OCI-LY1 (cell line): ENCODE measurements around the gene FAM13A.

Experiments used
- H2AFZ ChIP-seq: fragments of 200-600 bp; sonication (generic), shearing (Covaris generic); 2 replicates; pipeline ENCODE4 v1.6.0; 2014; ENCODE audit warnings: antibody characterized with exemption, mild to moderate bottlenecking, low read length
- H3F3A ChIP-seq: fragments of 200-600 bp; sonication (generic), shearing (Covaris generic); 2 replicates; pipeline ENCODE4 v1.6.0; 2014; ENCODE audit warnings: mild to moderate bottlenecking, antibody characterized with exemption, low read length, moderate library complexity; ENCODE audit not compliant: insufficient read depth
- H3K27ac ChIP-seq: fragments of 200-600 bp; sonication (generic); 2 replicates; pipeline ENCODE4 v1.5.1; 2014; ENCODE audit warnings: low read length, mixed run types, mild to moderate bottlenecking, low read depth; ENCODE audit not compliant: poor library complexity, severe bottlenecking
- H3K27me3 ChIP-seq: fragments of 200-600 bp; sonication (generic); 2 replicates; pipeline ENCODE4 v1.6.0; 2014; ENCODE audit warnings: antibody characterized with exemption, mild to moderate bottlenecking, low read length, moderate library complexity; ENCODE audit not compliant: insufficient read depth
- H3K36me3 ChIP-seq: fragments of 200-600 bp; sonication (generic); 2 replicates; pipeline ENCODE4 v1.6.1; 2014; ENCODE audit warnings: mild to moderate bottlenecking, antibody characterized with exemption, low read length, moderate library complexity, mixed read lengths; ENCODE audit not compliant: insufficient read depth
- H3K4me1 ChIP-seq: fragments of 200-600 bp; sonication (generic); 2 replicates; pipeline ENCODE4 v1.5.1; 2014; ENCODE audit warnings: mild to moderate bottlenecking, low read length, moderate library complexity; ENCODE audit not compliant: insufficient read depth, severe bottlenecking
- H3K4me2 ChIP-seq: fragments of 200-600 bp; sonication (generic), shearing (Covaris generic); 2 replicates; pipeline ENCODE4 v1.6.1; 2014; ENCODE audit warnings: low read length
- H3K4me3 ChIP-seq: fragments of 200-600 bp; sonication (generic); 2 replicates; pipeline ENCODE4 v1.5.1; 2014; ENCODE audit warnings: low read length, low read depth, mild to moderate bottlenecking, mixed read lengths; ENCODE audit not compliant: poor library complexity, severe bottlenecking
- H3K79me2 ChIP-seq: fragments of 200-600 bp; shearing (Covaris generic); 2 replicates; pipeline ENCODE4 v1.6.1; 2016; ENCODE audit warnings: mixed run types, low read length, mixed read lengths; ENCODE audit not compliant: insufficient read depth
- H3K9ac ChIP-seq: fragments of 200-600 bp; sonication (generic), shearing (Covaris generic); 2 replicates; pipeline ENCODE4 v1.6.1; 2014; ENCODE audit warnings: mild to moderate bottlenecking, low read length, mixed read lengths
- H3K9me2 ChIP-seq: fragments of 200-600 bp; sonication (generic), shearing (Covaris generic); 2 replicates; pipeline ENCODE4 v1.6.1; 2014; ENCODE audit warnings: low read depth, mild to moderate bottlenecking, low read length, mixed read lengths
- H3K9me3 ChIP-seq: fragments of 200-600 bp; shearing (Covaris generic); 2 replicates; pipeline ENCODE4 v1.6.1; 2014; ENCODE audit warnings: low read length, mixed read lengths
- H4K20me1 ChIP-seq: fragments of 200-600 bp; sonication (generic), shearing (Covaris generic); 2 replicates; pipeline ENCODE4 v1.6.0; 2016; ENCODE audit warnings: mild to moderate bottlenecking, low read length; ENCODE audit not compliant: insufficient read depth
- EZH2 ChIP-seq: fragments of 200-600 bp; sonication (generic), shearing (Covaris generic); IDR thresholded peaks from 2 replicates; pipeline ENCODE4 v1.8.0; 2017; ENCODE audit warnings: borderline replicate concordance, mixed run types, mild to moderate bottlenecking, antibody characterized with exemption, low read length, moderate library complexity, mixed read lengths
- TF ChIP-seq, protein P1 (sequence below): fragments of 200-600 bp; sonication (generic), shearing (Covaris generic); IDR thresholded peaks from 2 replicates; pipeline ENCODE4 v1.5.1; 2017; ENCODE audit warnings: mild to moderate bottlenecking, antibody characterized with exemption, low read length, moderate library complexity, mixed read lengths

FAM13A gene

DNA sequence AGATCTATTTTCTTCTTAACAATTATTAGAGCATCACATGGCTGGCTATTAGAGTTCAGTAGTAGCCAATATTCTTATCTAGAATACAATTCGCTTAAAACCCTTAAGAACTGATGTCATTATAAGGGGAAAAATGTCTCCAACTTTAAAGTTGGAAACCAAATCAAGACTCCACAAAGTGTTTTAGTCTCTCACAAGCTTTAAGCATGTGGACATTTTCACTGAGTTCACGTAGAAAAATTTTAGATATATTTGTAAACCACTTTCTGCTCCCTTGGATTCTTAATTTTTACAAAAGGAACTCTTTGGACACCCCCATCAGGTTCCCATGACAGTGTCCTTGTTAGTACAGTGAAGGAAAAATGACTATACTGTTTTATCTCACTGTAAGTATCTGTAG is 235.5 kb downstream of the FAM13A start:
- no peaks in the 10 kb centered on the region for H3K27me3 ChIP-seq
- TF ChIP-seq, protein P1, sequence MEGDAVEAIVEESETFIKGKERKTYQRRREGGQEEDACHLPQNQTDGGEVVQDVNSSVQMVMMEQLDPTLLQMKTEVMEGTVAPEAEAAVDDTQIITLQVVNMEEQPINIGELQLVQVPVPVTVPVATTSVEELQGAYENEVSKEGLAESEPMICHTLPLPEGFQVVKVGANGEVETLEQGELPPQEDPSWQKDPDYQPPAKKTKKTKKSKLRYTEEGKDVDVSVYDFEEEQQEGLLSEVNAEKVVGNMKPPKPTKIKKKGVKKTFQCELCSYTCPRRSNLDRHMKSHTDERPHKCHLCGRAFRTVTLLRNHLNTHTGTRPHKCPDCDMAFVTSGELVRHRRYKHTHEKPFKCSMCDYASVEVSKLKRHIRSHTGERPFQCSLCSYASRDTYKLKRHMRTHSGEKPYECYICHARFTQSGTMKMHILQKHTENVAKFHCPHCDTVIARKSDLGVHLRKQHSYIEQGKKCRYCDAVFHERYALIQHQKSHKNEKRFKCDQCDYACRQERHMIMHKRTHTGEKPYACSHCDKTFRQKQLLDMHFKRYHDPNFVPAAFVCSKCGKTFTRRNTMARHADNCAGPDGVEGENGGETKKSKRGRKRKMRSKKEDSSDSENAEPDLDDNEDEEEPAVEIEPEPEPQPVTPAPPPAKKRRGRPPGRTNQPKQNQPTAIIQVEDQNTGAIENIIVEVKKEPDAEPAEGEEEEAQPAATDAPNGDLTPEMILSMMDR = no peak
- no peak for TF ChIP-seq EZH2
- H3K4me1 ChIP-seq = peaks cover 11% of the 10 kb centered on the region
- no peak overlapping the region for H3K4me3 ChIP-seq
- no peaks in the 10 kb centered on the region for H3F3A ChIP-seq
- no peak overlapping the region for H3K9ac ChIP-seq
- H3K9me3 ChIP-seq = no peaks in the 10 kb centered on the region
- H3K9me2 ChIP-seq = no peaks in the 10 kb centered on the region
- no peaks in the 10 kb centered on the region for H4K20me1 ChIP-seq
- H3K27ac ChIP-seq = no peak overlapping the region
- H3K79me2 ChIP-seq = no peaks in the 10 kb centered on the region
- H3K36me3 ChIP-seq = no peaks in the 10 kb centered on the region
- no peak overlapping the region for H3K4me2 ChIP-seq
- no peak overlapping the region for H2AFZ ChIP-seq

DNA sequence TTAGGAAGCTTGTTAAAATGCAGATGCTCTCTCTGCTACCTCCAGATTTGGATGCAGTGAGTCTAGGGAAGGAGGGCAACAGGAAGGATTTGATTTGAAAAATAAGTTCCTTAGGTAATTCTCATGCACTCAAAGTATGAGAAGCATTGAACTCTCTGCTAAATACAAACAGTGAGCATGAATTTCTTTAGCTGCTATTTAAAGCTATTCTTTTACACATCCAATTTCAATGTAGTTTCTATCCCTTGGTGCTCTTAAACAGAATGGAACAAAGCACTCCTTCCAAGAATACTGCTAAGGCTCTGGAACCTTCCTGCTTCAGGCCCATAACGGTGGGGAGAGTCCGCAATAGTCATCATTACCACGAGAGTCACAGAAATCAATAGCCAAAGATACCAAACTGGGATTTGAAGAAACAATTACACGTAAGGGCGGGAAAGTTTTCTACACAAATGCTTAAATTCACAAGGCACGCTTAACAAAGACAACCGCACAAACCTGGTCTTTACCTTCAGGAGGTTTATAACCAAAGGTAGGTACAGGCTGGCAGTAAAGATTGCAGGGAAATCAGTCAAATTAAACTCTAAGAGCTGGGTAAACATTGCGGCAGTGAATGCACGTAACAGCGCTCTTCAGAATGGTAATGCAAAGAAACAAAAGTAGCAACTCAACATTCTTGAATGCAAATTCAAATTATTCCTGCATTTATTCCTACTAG is 236.1 kb downstream of the FAM13A start:
- no peaks in the 10 kb centered on the region for H4K20me1 ChIP-seq
- no peaks in the 10 kb centered on the region for H3F3A ChIP-seq
- no peaks in the 10 kb centered on the region for H3K36me3 ChIP-seq
- no peaks in the 10 kb centered on the region for H3K27me3 ChIP-seq
- H3K4me3 ChIP-seq = no peak overlapping the region
- H3K9me3 ChIP-seq = no peaks in the 10 kb centered on the region
- peaks cover 11% of the 10 kb centered on the region for H3K4me1 ChIP-seq
- H3K4me2 ChIP-seq = no peak overlapping the region
- H3K9me2 ChIP-seq = no peaks in the 10 kb centered on the region
- H2AFZ ChIP-seq = no peak overlapping the region
- H3K9ac ChIP-seq = no peak overlapping the region
- TF ChIP-seq, protein P1 = no peak
- no peak for TF ChIP-seq EZH2
- no peak overlapping the region for H3K27ac ChIP-seq
- H3K79me2 ChIP-seq = no peaks in the 10 kb centered on the region

DNA sequence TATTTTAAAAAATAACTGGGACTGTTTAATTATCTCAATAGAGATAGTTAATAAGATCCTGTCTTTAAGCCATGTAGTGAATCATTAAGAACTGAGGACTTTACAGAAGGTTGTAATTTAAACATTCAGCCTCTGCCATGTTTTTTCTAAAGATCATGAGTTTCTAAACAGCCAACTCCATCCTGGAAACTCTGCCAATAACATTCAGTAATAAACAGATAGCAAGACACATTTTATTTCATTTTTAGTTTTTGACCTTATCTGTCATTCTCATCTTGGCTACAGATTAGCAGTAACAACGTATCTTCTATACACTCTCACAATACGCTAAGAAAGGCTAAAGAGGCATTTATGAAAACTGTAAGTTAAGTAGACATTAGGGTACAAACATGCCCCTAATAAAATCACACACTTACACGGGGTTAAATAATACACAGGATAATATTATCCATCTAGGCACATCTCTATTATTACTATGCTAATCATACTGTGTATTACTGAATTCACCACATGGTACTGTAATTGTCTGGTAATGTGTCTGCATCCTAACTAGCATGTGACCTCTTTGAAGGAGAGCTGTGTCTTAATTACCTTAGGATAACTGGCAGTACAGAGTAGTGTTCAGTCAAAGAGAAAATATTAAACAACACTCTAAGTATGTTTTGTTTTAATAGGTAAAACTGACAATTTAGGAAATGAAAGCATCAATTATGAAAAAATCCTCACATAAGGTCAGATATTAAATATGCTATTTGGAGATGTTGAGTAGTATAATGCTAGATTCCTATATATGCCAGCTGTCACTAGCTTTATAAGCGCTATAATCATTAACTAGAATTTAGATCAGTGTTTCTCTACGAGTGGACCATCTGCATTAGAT is 236.9 kb downstream of the FAM13A start:
- no peak overlapping the region for H3K4me2 ChIP-seq
- H3K9me3 ChIP-seq = no peaks in the 10 kb centered on the region
- H3K4me3 ChIP-seq = no peak overlapping the region
- peaks cover 11% of the 10 kb centered on the region for H3K4me1 ChIP-seq
- no peaks in the 10 kb centered on the region for H3K36me3 ChIP-seq
- no peak overlapping the region for H3K27ac ChIP-seq
- H3K9ac ChIP-seq = no peak overlapping the region
- no peaks in the 10 kb centered on the region for H3F3A ChIP-seq
- no peaks in the 10 kb centered on the region for H3K79me2 ChIP-seq
- no peaks in the 10 kb centered on the region for H3K27me3 ChIP-seq
- TF ChIP-seq, protein P1 = no peak
- no peak for TF ChIP-seq EZH2
- H3K9me2 ChIP-seq = no peaks in the 10 kb centered on the region
- no peaks in the 10 kb centered on the region for H4K20me1 ChIP-seq
- no peak overlapping the region for H2AFZ ChIP-seq
